Peyer's patch (tissue), 4 donors: Measurements from ENCODE around the gene TRAPPC3. TPM values are rescaled to one million over a fixed set of nuclear protein-coding genes. Genes with fewer than 3 reads are reported as not detected.

Experiments
- DNase-seq, 3 donors: peaks; one replicate each; pipeline ENCODE4 v3.0.0-alpha.2; 2017 to 2019
- H3K27ac ChIP-seq, 4 donors: fragments of 200-600 bp; sonication (generic); one replicate each; pipeline ENCODE4 v1.5.1; 2016 to 2019
- H3K27me3 ChIP-seq, 2 donors: fragments of 200-600 bp; sonication (generic); one replicate each; pipeline ENCODE4 v1.5.1; 2019
- H3K36me3 ChIP-seq, 3 donors: fragments of 200-600 bp; sonication (generic); one replicate each; pipeline ENCODE4 v1.5.1; 2016 to 2019
- H3K4me1 ChIP-seq, 4 donors: fragments of 200-600 bp; sonication (generic); one replicate each; pipeline ENCODE4 v1.5.1; 2016 to 2019
- H3K4me3 ChIP-seq, 4 donors: fragments of 200-600 bp; sonication (generic); 1 replicate in 3 of 4; 2 replicates in 1 of 4; pipeline ENCODE4 v1.5.1; 2016 to 2019; ENCODE audit warnings: mild to moderate bottlenecking in 1 of 4
- H3K9me3 ChIP-seq, 4 donors: fragments of 200-600 bp; sonication (generic); one replicate each; pipeline ENCODE4 v1.5.1; 2016 to 2019; ENCODE audit warnings: mild to moderate bottlenecking in 1 of 4
- POLR2A ChIP-seq, 2 donors: fragments of 450-650 bp; IDR thresholded peaks; one replicate each; pipeline ENCODE4 v1.5.1; 2017; ENCODE audit warnings: antibody characterized with exemption in 2 of 2, mild to moderate bottlenecking in 2 of 2, moderate library complexity in 2 of 2
- total RNA-seq, 4 donors: library from RNA; depleted of rRNA; stranded (reverse); fragments of >200 nt; gene quantifications; one replicate each; pipeline ENCODE4 v1.1.0, GENCODE V29; 2016
- TF ChIP-seq, protein P1 (sequence below), 6 experiments: fragments of 450-650 bp in 4 of 6; fragments of 200-600 bp in 2 of 6; sonication (generic) in 1 of 6; IDR thresholded peaks; one replicate each; pipeline ENCODE4 v1.5.1; 2017 to 2019; ENCODE audit warnings: antibody characterized with exemption in 6 of 6, mild to moderate bottlenecking in 3 of 6, moderate library complexity in 1 of 6

TRAPPC3 gene
- total RNA-seq, 4 donors from 2014 or later, result 56.2 to 113 (median 73.7) TPM

DNA sequence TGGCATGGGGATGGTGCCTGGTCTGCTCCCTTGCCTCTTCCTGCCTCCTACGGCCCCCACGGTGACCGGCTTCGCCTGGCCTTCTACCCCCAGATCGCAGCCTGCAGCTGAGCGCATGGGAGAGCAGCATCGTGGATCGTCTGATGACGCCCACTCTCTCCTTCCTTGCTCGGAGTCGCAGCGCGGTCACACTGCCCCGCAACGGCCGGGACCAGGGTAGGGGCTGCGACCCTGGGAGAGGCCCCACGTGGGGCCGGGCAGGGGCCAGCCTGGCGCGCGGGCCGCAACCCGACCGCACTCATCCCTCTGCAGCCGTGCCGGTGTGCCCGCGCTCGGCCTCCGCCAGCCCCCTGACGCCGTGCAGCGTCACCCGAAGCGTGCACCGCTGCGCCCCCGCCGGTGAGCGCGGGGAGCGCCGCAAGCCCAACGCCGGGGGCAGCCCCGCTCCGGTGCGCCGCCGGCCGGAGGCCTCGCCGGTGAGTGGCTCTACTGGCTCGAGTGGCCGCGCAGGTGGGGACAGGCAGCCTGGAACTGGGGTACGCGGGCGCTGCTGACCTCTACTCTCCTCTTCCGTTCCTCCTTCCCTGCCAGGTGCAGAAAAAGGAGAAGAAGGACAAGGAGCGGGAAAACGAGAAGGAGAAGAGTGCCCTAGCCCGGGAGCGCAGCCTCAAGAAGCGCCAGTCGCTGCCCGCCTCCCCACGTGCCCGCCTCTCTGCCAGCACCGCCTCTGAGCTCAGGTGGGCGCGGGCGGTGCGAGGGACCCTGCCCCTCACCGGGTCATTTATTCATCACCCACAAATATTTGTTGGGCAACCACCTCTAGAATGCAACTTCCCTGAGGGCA lies 27.0 kb upstream of the TRAPPC3 start:
- Histone ChIP-seq H3K27me3 (no peaks in the 10 kb centered on the region), H3K4me3 (no peak overlapping the region), H3K27ac (peak overlapping the region in 2 of 4 donors; percentile 27 to 49), H3K4me1 (peaks cover 0 to 26% (median 0%) of the 10 kb centered on the region in 4 donors), H3K9me3 (no peaks in the 10 kb centered on the region), H3K36me3 (peaks cover 0 to 93% (median 0%) of the 10 kb centered on the region in 3 donors)
- TF ChIP-seq, protein P1, sequence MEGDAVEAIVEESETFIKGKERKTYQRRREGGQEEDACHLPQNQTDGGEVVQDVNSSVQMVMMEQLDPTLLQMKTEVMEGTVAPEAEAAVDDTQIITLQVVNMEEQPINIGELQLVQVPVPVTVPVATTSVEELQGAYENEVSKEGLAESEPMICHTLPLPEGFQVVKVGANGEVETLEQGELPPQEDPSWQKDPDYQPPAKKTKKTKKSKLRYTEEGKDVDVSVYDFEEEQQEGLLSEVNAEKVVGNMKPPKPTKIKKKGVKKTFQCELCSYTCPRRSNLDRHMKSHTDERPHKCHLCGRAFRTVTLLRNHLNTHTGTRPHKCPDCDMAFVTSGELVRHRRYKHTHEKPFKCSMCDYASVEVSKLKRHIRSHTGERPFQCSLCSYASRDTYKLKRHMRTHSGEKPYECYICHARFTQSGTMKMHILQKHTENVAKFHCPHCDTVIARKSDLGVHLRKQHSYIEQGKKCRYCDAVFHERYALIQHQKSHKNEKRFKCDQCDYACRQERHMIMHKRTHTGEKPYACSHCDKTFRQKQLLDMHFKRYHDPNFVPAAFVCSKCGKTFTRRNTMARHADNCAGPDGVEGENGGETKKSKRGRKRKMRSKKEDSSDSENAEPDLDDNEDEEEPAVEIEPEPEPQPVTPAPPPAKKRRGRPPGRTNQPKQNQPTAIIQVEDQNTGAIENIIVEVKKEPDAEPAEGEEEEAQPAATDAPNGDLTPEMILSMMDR (IDR thresholded peaks at IDR 0.05), result no peak
- no peak for TF ChIP-seq POLR2A (IDR thresholded peaks at IDR 0.05)
- no peak for DNase-seq

GRCh38 chr1:36175137-36176095 lies 26.1 kb upstream of the TRAPPC3 start:
- Histone ChIP-seq H3K4me1 (peaks cover 0 to 26% (median 0%) of the 10 kb centered on the region in 4 donors), H3K4me3 (no peak overlapping the region), H3K27ac (peak overlapping the region in 2 of 4 donors; percentile 49 to 63), H3K27me3 (no peaks in the 10 kb centered on the region), H3K9me3 (no peaks in the 10 kb centered on the region), H3K36me3 (peaks cover 0 to 93% (median 0%) of the 10 kb centered on the region in 3 donors)
- peak in 1 of 3 donors; percentile 52 for DNase-seq
- TF ChIP-seq, protein P1 (IDR thresholded peaks at IDR 0.05), result no peak
- TF ChIP-seq POLR2A (IDR thresholded peaks at IDR 0.05), result no peak

DNA sequence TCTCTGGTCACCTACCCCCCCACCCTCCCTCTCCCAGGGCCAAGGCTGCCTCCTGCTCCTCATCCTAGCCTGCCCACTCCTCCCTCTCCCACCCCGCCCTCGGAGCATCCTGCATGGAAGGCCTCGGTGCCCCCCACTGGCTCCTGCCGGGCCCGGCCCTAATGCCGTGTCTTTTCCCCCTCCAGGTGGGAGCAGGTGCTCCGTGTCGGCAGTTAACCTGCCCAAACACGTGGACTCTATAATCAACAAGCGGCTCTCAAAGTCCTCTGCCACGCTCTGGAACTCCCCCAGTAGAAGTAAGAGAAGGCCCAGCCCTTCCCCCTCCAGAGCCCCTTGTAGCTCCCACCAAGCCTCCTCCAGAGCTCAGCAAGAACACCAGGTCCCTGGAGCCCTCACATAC lies 25.4 kb upstream of the TRAPPC3 start:
- Histone ChIP-seq H3K27me3 (no peaks in the 10 kb centered on the region), H3K9me3 (no peaks in the 10 kb centered on the region), H3K4me3 (no peak overlapping the region), H3K4me1 (peaks cover 0 to 26% (median 0%) of the 10 kb centered on the region in 4 donors), H3K36me3 (peaks cover 0 to 89% (median 0%) of the 10 kb centered on the region in 3 donors), H3K27ac (peak overlapping the region in 1 of 4 donors; percentile 63)
- no peak for DNase-seq
- TF ChIP-seq, protein P1 (IDR thresholded peaks at IDR 0.05), result no peak
- no peak for TF ChIP-seq POLR2A (IDR thresholded peaks at IDR 0.05)

DNA sequence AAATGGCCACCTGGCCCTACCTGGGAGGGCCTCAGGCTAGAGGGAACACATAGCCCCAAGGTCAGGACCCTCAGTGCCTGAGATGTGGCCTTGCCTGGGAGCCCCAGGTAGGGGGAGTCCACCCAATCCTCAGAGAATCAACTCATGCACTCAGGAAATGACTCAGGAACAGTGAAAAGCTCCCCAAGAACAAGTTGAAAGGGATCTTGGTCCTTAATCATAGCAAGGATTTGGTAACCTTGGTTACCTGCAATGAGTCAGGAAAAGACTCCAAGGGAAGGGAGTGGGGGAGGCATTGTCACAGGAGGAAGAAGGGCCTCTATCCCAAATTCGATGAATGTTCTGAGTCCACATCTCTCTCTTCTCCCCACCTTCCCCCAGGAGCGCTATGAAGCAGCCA lies 23.7 kb upstream of the TRAPPC3 start:
- no peaks in the 10 kb centered on the region for H3K9me3 ChIP-seq
- H3K36me3 ChIP-seq, result peaks cover 0 to 74% (median 0%) of the 10 kb centered on the region in 3 donors
- no peaks in the 10 kb centered on the region for H3K27me3 ChIP-seq
- no peak overlapping the region for H3K4me3 ChIP-seq
- peaks cover 0 to 28% (median 0%) of the 10 kb centered on the region in 4 donors for H3K4me1 ChIP-seq
- DNase-seq, result no peak
- no peak overlapping the region for H3K27ac ChIP-seq
- no peak for TF ChIP-seq POLR2A (IDR thresholded peaks at IDR 0.05)
- TF ChIP-seq, protein P1 (IDR thresholded peaks at IDR 0.05), result no peak

GRCh38 chr1:36172017-36172747 lies 22.9 kb upstream of the TRAPPC3 start:
- Histone ChIP-seq H3K4me1 (peaks cover 0 to 33% (median 0%) of the 10 kb centered on the region in 4 donors), H3K4me3 (no peak overlapping the region), H3K9me3 (no peaks in the 10 kb centered on the region), H3K36me3 (peaks cover 0 to 68% (median 0%) of the 10 kb centered on the region in 3 donors), H3K27me3 (no peaks in the 10 kb centered on the region), H3K27ac (no peak overlapping the region)
- TF ChIP-seq, protein P1 (IDR thresholded peaks at IDR 0.05), result no peak
- no peak for TF ChIP-seq POLR2A (IDR thresholded peaks at IDR 0.05)
- DNase-seq, result no peak
